GM18861 (cell line): ENCODE data around the gene PSMD6.

Experiments
- ATAC-seq: cut with Tn5 transposase; IDR thresholded peaks from one replicate; pipeline ENCODE4 v1.9.1; 2021; ENCODE audit not compliant: unreplicated experiment

Gene PSMD6

GRCh38 chr3:63979093-63979885 is 44.0 kb downstream of the PSMD6 start:
- no peak for ATAC-seq

GRCh38 chr3:63977893-63978292 is 45.4 kb downstream of the PSMD6 start:
- ATAC-seq: no peak

GRCh38 chr3:63976872-63977200 is 46.5 kb downstream of the PSMD6 start:
- no peak for ATAC-seq

- no peak for ATAC-seq
Observed at GRCh38 chr3:63976161-63976871, 47.0 kb downstream of the PSMD6 start.

- ATAC-seq: no peak
Observed at GRCh38 chr3:63975723-63976122, 47.6 kb downstream of the PSMD6 start.

- ATAC-seq: no peak
Observed at GRCh38 chr3:63974451-63974850, 48.8 kb downstream of the PSMD6 start.

- no peak for ATAC-seq
Observed at GRCh38 chr3:63973406-63973805, 49.9 kb downstream of the PSMD6 start.

GRCh38 chr3:63972987-63973386 is 50.3 kb downstream of the PSMD6 start:
- no peak for ATAC-seq

- ATAC-seq: no peak
Observed at GRCh38 chr3:63972196-63972595, 51.1 kb downstream of the PSMD6 start.

GRCh38 chr3:63970631-63971475 is 52.4 kb downstream of the PSMD6 start:
- ATAC-seq: no peak

GRCh38 chr3:63969876-63970275 is 53.4 kb downstream of the PSMD6 start:
- ATAC-seq: no peak

GRCh38 chr3:63968612-63969350 is 54.5 kb downstream of the PSMD6 start:
- ATAC-seq: peak; percentile 13

- peak; percentile 62 for ATAC-seq
Observed at GRCh38 chr3:63967675-63968611, 55.4 kb downstream of the PSMD6 start.

- ATAC-seq: no peak
Observed at GRCh38 chr3:63966871-63967270, 56.4 kb downstream of the PSMD6 start.

- no peak for ATAC-seq
Observed at GRCh38 chr3:63966007-63966406, 57.3 kb downstream of the PSMD6 start.

- no peak for ATAC-seq
Observed at GRCh38 chr3:63964681-63965485, 58.4 kb downstream of the PSMD6 start.

- ATAC-seq: no peak
Observed at GRCh38 chr3:63963496-63963895, 59.8 kb downstream of the PSMD6 start.

- ATAC-seq: peak; percentile 79
Observed at GRCh38 chr3:63961891-63962290, 61.4 kb downstream of the PSMD6 start.
